ENCODE results near the gene COPS7A.

COPS7A gene

DNA sequence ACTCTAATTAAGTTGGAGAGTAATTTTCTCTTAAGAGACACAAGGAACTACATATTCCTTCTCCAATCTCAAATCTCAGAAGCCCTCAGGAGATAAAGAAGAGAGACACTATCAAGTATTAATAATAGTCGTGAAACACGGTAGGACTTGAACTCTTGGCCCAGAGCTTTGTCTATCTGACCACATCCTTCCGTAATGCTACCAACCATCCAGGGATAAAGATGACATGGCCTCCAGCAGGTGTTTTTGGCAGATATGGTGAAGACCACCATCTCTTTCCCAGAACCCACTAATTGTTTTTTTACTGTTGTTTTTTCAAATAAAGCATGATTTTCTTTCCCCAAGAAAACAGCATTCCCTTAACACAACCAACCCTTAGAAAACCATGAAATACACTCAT is 38.0 kb upstream of the COPS7A start:
- Histone ChIP-seq H3F3A (ENCODE audit: insufficient read depth, low read length) (no peaks in the 10 kb centered on the region), H3K4me3 (ENCODE audit: low read length) (no peak overlapping the region), H3K4me1 (ENCODE audit: low read length) (peaks cover 18% of the 10 kb centered on the region), H2AFZ (ENCODE audit: low read length) (no peak overlapping the region), H3K9me3 (replicated peaks; ENCODE audit: insufficient read depth, low read length) (no peaks in the 10 kb centered on the region), H3K36me3 (replicated peaks; ENCODE audit: insufficient read depth, low read length) (no peaks in the 10 kb centered on the region), H3K79me2 (ENCODE audit: low read length) (peaks cover 90% of the 10 kb centered on the region), H3K27ac (ENCODE audit: low read length) (no peak overlapping the region), H3K27me3 (replicated peaks; ENCODE audit: insufficient read depth, low read length) (no peaks in the 10 kb centered on the region), H3K9me2 (replicated peaks; ENCODE audit: insufficient read depth, low read length) (no peaks in the 10 kb centered on the region), H4K20me1 (ENCODE audit: insufficient read depth, low read length) (0 out of 2 replicates have a peak, but pooled peaks cover 3% of the 10 kb centered on the region), H3K4me2 (ENCODE audit: low read depth, low read length) (peak overlapping the region; percentile 25; the same call in 1 of the 2 replicates), H3K9ac (ENCODE audit: low read length) (no peak overlapping the region)
- no peak for DNase-seq
- TF ChIP-seq, protein P1, sequence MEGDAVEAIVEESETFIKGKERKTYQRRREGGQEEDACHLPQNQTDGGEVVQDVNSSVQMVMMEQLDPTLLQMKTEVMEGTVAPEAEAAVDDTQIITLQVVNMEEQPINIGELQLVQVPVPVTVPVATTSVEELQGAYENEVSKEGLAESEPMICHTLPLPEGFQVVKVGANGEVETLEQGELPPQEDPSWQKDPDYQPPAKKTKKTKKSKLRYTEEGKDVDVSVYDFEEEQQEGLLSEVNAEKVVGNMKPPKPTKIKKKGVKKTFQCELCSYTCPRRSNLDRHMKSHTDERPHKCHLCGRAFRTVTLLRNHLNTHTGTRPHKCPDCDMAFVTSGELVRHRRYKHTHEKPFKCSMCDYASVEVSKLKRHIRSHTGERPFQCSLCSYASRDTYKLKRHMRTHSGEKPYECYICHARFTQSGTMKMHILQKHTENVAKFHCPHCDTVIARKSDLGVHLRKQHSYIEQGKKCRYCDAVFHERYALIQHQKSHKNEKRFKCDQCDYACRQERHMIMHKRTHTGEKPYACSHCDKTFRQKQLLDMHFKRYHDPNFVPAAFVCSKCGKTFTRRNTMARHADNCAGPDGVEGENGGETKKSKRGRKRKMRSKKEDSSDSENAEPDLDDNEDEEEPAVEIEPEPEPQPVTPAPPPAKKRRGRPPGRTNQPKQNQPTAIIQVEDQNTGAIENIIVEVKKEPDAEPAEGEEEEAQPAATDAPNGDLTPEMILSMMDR (IDR thresholded peaks at IDR 0.05; ENCODE audit: low read length), result no peak
- TF ChIP-seq EZH2 (optimal IDR thresholded peaks at IDR 0.05; ENCODE audit: low read depth, low read length) (no peak), EZH2phosphoT487 (IDR thresholded peaks at IDR 0.05; ENCODE audit: low read length) (no peak)

DNA sequence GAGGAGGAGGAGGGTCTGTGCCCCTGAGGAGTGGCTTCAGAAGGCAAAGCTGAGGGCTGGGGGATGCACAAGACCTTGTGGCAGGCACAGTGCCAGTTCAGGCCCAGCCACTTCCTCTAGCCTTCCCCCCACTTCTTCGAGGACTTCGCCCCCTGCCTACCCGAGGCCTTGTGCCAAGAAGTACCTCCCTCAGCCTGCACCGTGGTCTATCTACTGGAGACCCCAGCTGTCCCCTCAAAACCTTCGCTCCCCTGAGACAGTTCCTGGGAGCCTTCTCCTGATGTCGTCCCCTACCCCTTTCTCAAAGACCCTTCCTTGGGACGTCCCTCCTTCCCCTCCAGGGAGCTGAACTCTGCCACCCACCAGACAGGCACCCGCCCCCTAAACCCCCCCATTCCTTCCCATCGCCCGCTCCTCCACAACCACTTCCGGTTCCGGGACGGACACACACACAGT is 35.3 kb upstream of the COPS7A start:
- Histone ChIP-seq H3K9me2 (replicated peaks; ENCODE audit: insufficient read depth, low read length) (no peaks in the 10 kb centered on the region), H3K27ac (ENCODE audit: low read length) (peak overlapping the region; percentile 76; the same call in 1 of the 2 replicates), H3K4me2 (ENCODE audit: low read depth, low read length) (peak overlapping the region; percentile 92), H3K4me3 (ENCODE audit: low read length) (peak overlapping the region; percentile 77), H3K9ac (ENCODE audit: low read length) (peak overlapping the region; percentile 94), H3K27me3 (replicated peaks; ENCODE audit: insufficient read depth, low read length) (no peaks in the 10 kb centered on the region), H3K36me3 (replicated peaks; ENCODE audit: insufficient read depth, low read length) (no peaks in the 10 kb centered on the region), H2AFZ (ENCODE audit: low read length) (peak overlapping the region; percentile 61), H3K4me1 (ENCODE audit: low read length) (peaks cover 18% of the 10 kb centered on the region), H3F3A (ENCODE audit: insufficient read depth, low read length) (no peaks in the 10 kb centered on the region), H3K79me2 (ENCODE audit: low read length) (peaks cover 64% of the 10 kb centered on the region), H3K9me3 (replicated peaks; ENCODE audit: insufficient read depth, low read length) (no peaks in the 10 kb centered on the region), H4K20me1 (ENCODE audit: insufficient read depth, low read length) (0 out of 2 replicates have a peak, but pooled peaks cover 3% of the 10 kb centered on the region)
- peak; percentile 26 for DNase-seq
- TF ChIP-seq EZH2phosphoT487 (IDR thresholded peaks at IDR 0.05; ENCODE audit: low read length) (no peak), EZH2 (optimal IDR thresholded peaks at IDR 0.05; ENCODE audit: low read depth, low read length) (no peak)
- TF ChIP-seq, protein P1 (IDR thresholded peaks at IDR 0.05; ENCODE audit: low read length), result no peak

DNA sequence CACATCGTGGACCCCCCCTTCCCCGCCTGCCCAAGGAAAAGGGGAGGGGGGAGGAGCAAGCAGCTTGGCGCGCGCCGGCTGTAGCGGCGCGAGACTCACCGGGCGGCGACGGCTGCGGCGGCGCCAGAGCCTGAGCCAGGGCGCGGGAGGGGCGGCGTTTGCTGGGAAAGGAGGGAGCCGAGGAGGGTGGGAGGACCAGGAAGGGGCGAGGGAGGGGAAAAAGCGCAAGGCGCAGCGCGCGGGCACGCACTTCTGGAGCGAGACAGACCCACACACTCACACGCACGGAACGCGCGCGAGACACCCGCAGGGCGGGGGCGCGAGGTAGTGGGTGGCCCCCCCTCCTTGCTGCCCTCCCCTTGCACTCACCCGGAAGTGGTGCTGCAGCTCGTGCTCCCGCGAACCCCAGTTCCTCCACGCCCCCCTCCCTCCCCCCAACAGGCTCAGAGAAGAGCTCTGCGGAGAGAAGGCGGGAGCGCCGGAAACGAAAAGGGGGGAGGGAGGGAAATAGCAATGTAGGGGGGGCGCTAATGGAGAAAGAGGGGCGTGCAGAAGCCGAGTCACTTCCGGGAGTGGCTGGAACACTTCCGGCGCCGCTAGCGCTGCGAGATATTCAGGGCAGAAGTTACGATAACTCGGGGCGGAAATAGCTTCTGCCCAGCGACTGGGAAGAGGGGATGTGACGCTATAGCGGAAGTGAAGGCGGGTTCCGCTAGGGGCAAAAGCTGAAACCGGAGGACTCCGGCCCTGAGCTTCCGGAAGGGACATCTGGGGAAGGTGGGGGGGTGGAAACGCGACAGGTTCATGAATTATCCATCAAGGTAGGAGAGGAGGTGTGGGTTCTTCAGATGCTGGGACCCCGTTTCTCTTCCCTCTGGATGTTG is 34.6 kb upstream of the COPS7A start, which contains the start of gene ZNF384:
Gene ZNF384 (minus strand): TSS at position 377 of the 884 bp plus-strand sequence. CDS start 9,855 bp downstream, outside the sequence.
- Histone ChIP-seq H3K36me3 (replicated peaks; ENCODE audit: insufficient read depth, low read length) (no peaks in the 10 kb centered on the region), H3K9me3 (replicated peaks; ENCODE audit: insufficient read depth, low read length) (no peaks in the 10 kb centered on the region), H3K79me2 (ENCODE audit: low read length) (peaks cover 58% of the 10 kb centered on the region), H3K9ac (ENCODE audit: low read length) (peak within 1 kb of the TSS; percentile 94), H3K9me2 (replicated peaks; ENCODE audit: insufficient read depth, low read length) (no peaks in the 10 kb centered on the region), H3K27me3 (replicated peaks; ENCODE audit: insufficient read depth, low read length) (peaks cover 2% of the 10 kb centered on the region; the same call in 1 of the 2 replicates), H3K4me3 (ENCODE audit: low read length) (peak within 1 kb of the TSS; percentile 77), H3K4me2 (ENCODE audit: low read depth, low read length) (peak within 1 kb of the TSS; percentile 92), H3K4me1 (ENCODE audit: low read length) (peaks cover 18% of the 10 kb centered on the region), H3F3A (ENCODE audit: insufficient read depth, low read length) (no peaks in the 10 kb centered on the region), H3K27ac (ENCODE audit: low read length) (peak within 1 kb of the TSS; percentile 76), H2AFZ (ENCODE audit: low read length) (peak within 1 kb of the TSS; percentile 68), H4K20me1 (ENCODE audit: insufficient read depth, low read length) (no peaks in the 10 kb centered on the region)
- TF ChIP-seq, protein P1 (IDR thresholded peaks at IDR 0.05; ENCODE audit: low read length), result no peak
- no peak for TF ChIP-seq EZH2 (optimal IDR thresholded peaks at IDR 0.05; ENCODE audit: low read depth, low read length)
- TF ChIP-seq EZH2phosphoT487 (IDR thresholded peaks at IDR 0.05; ENCODE audit: low read length), result no peak
- peak; percentile 100 for DNase-seq
